Loucy (cell line): Measurements from ENCODE around the gene SPTLC3.

Source experiments
- H2AFZ ChIP-seq: fragments of 200-600 bp; sonication (generic); 2 replicates; pipeline ENCODE4 v1.6.0; 2016; ENCODE audit warnings: antibody characterized with exemption, mild to moderate bottlenecking, low read length, moderate library complexity
- H3F3A ChIP-seq: fragments of 200-600 bp; 2 replicates; pipeline ENCODE4 v1.6.0; 2016; ENCODE audit warnings: antibody characterized with exemption, low read depth, mild to moderate bottlenecking
- H3K27me3 ChIP-seq: fragments of 200-600 bp; sonication (generic); 2 replicates; pipeline ENCODE4 v1.6.1; 2014; ENCODE audit warnings: low read length, mild to moderate bottlenecking; ENCODE audit not compliant: insufficient read depth, poor library complexity, severe bottlenecking
- H3K36me3 ChIP-seq: fragments of 200-600 bp; sonication (generic); 2 replicates; pipeline ENCODE4 v1.6.1; 2016; ENCODE audit warnings: low read length; ENCODE audit not compliant: insufficient read depth
- H3K4me1 ChIP-seq: fragments of 200-600 bp; sonication (generic); 2 replicates; pipeline ENCODE4 v1.5.1; 2014; ENCODE audit warnings: low read length, mild to moderate bottlenecking; ENCODE audit not compliant: insufficient read depth, poor library complexity, severe bottlenecking
- H3K4me2 ChIP-seq: fragments of 200-600 bp; sonication (generic); 2 replicates; pipeline ENCODE4 v1.6.0; 2014; ENCODE audit warnings: antibody characterized with exemption, low read length, low read depth, mild to moderate bottlenecking; ENCODE audit not compliant: poor library complexity, severe bottlenecking
- H3K4me3 ChIP-seq: fragments of 200-600 bp; sonication (generic); 2 replicates; pipeline ENCODE4 v1.5.1; 2014; ENCODE audit warnings: low read length, mild to moderate bottlenecking, mixed read lengths; ENCODE audit not compliant: poor library complexity, severe bottlenecking
- H3K79me2 ChIP-seq: fragments of 200-600 bp; sonication (generic); 2 replicates; pipeline ENCODE4 v1.6.1; 2014; ENCODE audit warnings: low read length; ENCODE audit not compliant: insufficient read depth
- H3K9ac ChIP-seq: fragments of 200-600 bp; sonication (generic); 2 replicates; pipeline ENCODE4 v1.6.0; 2014; ENCODE audit warnings: mild to moderate bottlenecking, low read depth, low read length, moderate library complexity; ENCODE audit not compliant: poor library complexity, severe bottlenecking
- H3K9me2 ChIP-seq: fragments of 200-600 bp; sonication (generic); replicated peaks from 2 replicates; pipeline ENCODE4 v1.6.1; 2016; ENCODE audit warnings: low read depth, low read length, mixed read lengths
- H3K9me3 ChIP-seq: fragments of 200-600 bp; sonication (generic); 2 replicates; pipeline ENCODE4 v1.6.1; 2014; ENCODE audit warnings: mild to moderate bottlenecking, antibody characterized with exemption, low read length, low read depth; ENCODE audit not compliant: insufficient read depth
- H4K20me1 ChIP-seq: fragments of 200-600 bp; sonication (generic); 2 replicates; pipeline ENCODE4 v1.6.0; 2014; ENCODE audit warnings: antibody characterized with exemption, low read length, mild to moderate bottlenecking; ENCODE audit not compliant: insufficient read depth, poor library complexity, severe bottlenecking
- EZH2phosphoT487 ChIP-seq: fragments of 200-600 bp; IDR thresholded peaks from 2 replicates; pipeline ENCODE4 v1.6.1; 2018; ENCODE audit warnings: antibody characterized with exemption, mild to moderate bottlenecking, moderate library complexity, borderline replicate concordance
- TF ChIP-seq, protein P1 (sequence below): fragments of 200-600 bp; sonication (generic); conservative IDR thresholded peaks from 2 replicates; pipeline ENCODE4 v1.5.1; 2014; ENCODE audit warnings: mild to moderate bottlenecking, antibody characterized with exemption, low read length

SPTLC3 gene

DNA sequence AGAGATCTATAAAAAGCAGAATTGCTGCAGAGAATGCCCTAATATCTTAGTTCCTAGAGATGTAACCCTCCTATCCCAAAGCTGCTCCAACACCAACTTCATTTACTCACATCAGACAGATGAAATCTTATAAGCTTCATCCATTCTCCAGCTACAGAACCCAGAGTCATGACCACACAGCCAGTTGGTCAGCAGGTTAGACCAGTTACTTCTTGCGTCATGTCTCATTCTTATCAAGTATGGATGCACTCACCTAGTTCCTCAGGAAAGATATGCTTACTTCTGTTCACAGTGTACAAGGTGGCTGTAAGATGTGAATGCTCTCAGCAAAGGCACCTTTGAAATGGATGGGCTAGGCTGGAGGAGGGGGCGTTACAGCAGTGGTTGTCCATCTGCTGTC, 164.4 kb downstream of the SPTLC3 start:
- H3K9ac ChIP-seq = no peak overlapping the region
- H3K4me3 ChIP-seq = no peak overlapping the region
- TF ChIP-seq, protein P1, sequence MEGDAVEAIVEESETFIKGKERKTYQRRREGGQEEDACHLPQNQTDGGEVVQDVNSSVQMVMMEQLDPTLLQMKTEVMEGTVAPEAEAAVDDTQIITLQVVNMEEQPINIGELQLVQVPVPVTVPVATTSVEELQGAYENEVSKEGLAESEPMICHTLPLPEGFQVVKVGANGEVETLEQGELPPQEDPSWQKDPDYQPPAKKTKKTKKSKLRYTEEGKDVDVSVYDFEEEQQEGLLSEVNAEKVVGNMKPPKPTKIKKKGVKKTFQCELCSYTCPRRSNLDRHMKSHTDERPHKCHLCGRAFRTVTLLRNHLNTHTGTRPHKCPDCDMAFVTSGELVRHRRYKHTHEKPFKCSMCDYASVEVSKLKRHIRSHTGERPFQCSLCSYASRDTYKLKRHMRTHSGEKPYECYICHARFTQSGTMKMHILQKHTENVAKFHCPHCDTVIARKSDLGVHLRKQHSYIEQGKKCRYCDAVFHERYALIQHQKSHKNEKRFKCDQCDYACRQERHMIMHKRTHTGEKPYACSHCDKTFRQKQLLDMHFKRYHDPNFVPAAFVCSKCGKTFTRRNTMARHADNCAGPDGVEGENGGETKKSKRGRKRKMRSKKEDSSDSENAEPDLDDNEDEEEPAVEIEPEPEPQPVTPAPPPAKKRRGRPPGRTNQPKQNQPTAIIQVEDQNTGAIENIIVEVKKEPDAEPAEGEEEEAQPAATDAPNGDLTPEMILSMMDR = no peak
- no peak for TF ChIP-seq EZH2phosphoT487
- H3K36me3 ChIP-seq = no peaks in the 10 kb centered on the region
- no peaks in the 10 kb centered on the region for H3K27me3 ChIP-seq
- H3F3A ChIP-seq = no peaks in the 10 kb centered on the region
- H2AFZ ChIP-seq = no peak overlapping the region
- H3K4me1 ChIP-seq = no peaks in the 10 kb centered on the region
- H3K9me2 ChIP-seq = no peaks in the 10 kb centered on the region
- no peaks in the 10 kb centered on the region for H4K20me1 ChIP-seq
- H3K4me2 ChIP-seq = no peak overlapping the region
- no peaks in the 10 kb centered on the region for H3K9me3 ChIP-seq
- H3K79me2 ChIP-seq = no peaks in the 10 kb centered on the region

DNA sequence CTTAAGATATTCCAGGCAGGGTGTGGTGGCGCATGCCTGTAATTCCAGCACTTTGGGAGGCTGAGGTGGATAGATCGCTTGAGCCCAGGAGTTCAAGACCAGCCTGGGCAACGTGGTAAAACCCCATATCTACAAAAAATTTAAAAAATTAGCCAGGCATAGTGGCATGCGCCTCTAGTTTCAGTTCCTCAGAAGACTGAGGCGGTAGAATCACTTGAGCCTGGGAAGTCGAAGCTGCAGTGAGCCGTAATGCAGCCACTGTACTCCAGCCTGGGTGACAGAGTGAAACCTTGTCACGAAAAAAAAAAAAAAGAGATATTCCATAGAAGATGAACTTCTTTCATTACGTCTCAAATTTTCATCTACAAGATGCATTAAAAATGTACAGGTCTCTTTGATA, 165.6 kb downstream of the SPTLC3 start:
- TF ChIP-seq EZH2phosphoT487 = no peak
- TF ChIP-seq, protein P1 = no peak
- Histone ChIP-seq H2AFZ (no peak overlapping the region), H3K4me2 (no peak overlapping the region), H3K9me2 (no peaks in the 10 kb centered on the region), H3K4me1 (no peaks in the 10 kb centered on the region), H3K79me2 (no peaks in the 10 kb centered on the region), H3K9me3 (no peaks in the 10 kb centered on the region), H3K27me3 (no peaks in the 10 kb centered on the region), H3F3A (no peaks in the 10 kb centered on the region), H3K36me3 (no peaks in the 10 kb centered on the region), H4K20me1 (no peaks in the 10 kb centered on the region), H3K4me3 (no peak overlapping the region), H3K9ac (no peak overlapping the region)

DNA sequence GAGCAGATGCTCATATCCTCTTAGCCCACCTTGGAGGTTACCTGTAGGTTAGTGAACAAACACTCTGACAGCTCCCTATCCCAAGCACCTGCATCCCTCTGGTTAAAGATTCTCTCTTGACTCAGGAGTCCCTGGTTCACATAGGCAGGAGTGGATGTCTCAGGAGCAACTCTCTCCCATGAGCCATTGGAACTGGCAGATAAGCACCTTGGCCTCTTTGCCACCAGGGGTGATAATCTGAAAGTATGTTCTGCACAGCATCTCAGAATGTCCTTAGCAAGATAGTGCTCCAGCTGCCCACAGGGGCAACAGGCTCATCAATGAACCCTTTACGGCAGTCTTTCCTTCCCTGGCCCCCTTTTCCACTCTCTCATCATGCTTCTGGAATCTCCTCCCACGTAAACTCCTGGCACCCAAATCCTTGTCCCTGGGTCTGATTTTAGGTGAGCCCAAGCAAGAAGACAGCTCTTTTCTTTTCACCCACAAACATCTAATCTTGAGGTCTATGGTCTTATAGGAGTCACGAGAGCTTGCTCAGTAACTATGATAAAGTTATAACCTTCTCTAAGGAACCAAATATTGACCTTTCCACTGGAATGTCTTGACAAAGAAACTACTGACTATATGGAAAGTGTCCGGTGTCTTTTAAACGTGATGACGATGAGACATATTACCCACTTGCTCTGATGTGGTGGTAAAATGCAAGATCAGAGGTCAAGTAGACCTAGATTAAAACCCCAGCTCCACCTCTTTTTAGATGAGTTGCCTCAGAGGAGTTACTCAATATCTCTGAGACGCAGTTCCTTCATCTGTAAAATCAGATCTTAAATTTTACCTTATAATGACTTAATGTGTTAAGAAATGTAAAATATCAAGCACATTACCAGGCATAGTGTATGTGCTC, 172.5 kb downstream of the SPTLC3 start:
- Histone ChIP-seq H3K36me3 (no peaks in the 10 kb centered on the region), H3K27me3 (no peaks in the 10 kb centered on the region), H2AFZ (no peak overlapping the region), H3F3A (no peaks in the 10 kb centered on the region), H3K9ac (no peak overlapping the region), H3K9me3 (no peaks in the 10 kb centered on the region), H3K4me1 (no peaks in the 10 kb centered on the region), H3K79me2 (no peaks in the 10 kb centered on the region), H3K4me2 (no peak overlapping the region), H3K4me3 (no peak overlapping the region), H3K9me2 (no peaks in the 10 kb centered on the region), H4K20me1 (no peaks in the 10 kb centered on the region)
- TF ChIP-seq, protein P1 = no peak
- no peak for TF ChIP-seq EZH2phosphoT487
